K562 (cell line): ENCODE data around the gene NR1D1. TPM values are rescaled to one million over a fixed set of nuclear protein-coding genes. Genes with fewer than 3 reads are reported as not detected.
A peak's percentile ranks its signal among the peaks of the same experiment; 100 is the strongest.

Experiments used
- ATAC-seq: fragments of 200-7000 bp; cut with Tn5 transposase; 3 replicates; pipeline ENCODE4 v1.9.1; 2020; ENCODE audit warnings: moderate library complexity
- BruUV-seq: library from RNA; stranded (reverse); fragments of 400-500 nt; replicated peaks from 2 replicates; lab custom pipeline; 2021; lab: Mats Ljungman, UMichigan
- CTCF ChIA-PET: fragments of 300-600 bp; formaldehyde crosslinking; extraction: SDS; loops from one replicate; lab custom pipeline; 2021; ENCODE audit warnings: low intra/inter-chr PET ratio; lab: Yijun Ruan, JAX
- POLR2A ChIA-PET: fragments of 300-600, 350-650 bp; sonication (Branson Sonifier 250); formaldehyde crosslinking; extraction: SDS; loops from one replicate; lab custom pipeline; 2021; ENCODE audit warnings: antibody characterized with exemption, inconsistent platforms; lab: Yijun Ruan, JAX
- DNase-seq, 4 experiments: peaks; one replicate each; pipeline versions ENCODE4 v3.0.0 to v3.0.0-alpha.2; 2011 to 2018; ENCODE audit warnings: low spot score in 3 of 4, mixed read lengths in 3 of 4; ENCODE audit errors: extremely low read depth in 1 of 4
- FAIRE-seq: peaks from 2 replicates; lab custom pipeline; 2011; peaks lifted over from hg19 to GRCh38; lab: Jason Lieb, UNC
- H2AFZ ChIP-seq: 2 replicates; pipeline ENCODE4 v1.6.0; 2011; ENCODE audit warnings: low read depth, low read length, control low read depth, inconsistent platforms
- H3K27ac ChIP-seq: fragments of 200-600 bp; 3 replicates; pipeline ENCODE4 v1.8.0; 2011; ENCODE audit warnings: low read depth, mild to moderate bottlenecking, control low read depth, inconsistent platforms, low read length, moderate library complexity, mixed read lengths; ENCODE audit errors: extremely low read depth
- H3K27me3 ChIP-seq, 2 experiments: fragments of 300-600 bp in 1 of 2; 2 replicates in 1 of 2; 3 replicates in 1 of 2; pipeline versions ENCODE4 v1.6.0 to v1.8.0; 2011; ENCODE audit warnings: inconsistent platforms in 2 of 2, low read length in 2 of 2, mild to moderate bottlenecking in 1 of 2, mixed read lengths in 1 of 2, moderate library complexity in 1 of 2; ENCODE audit not compliant: control insufficient read depth in 2 of 2, insufficient read depth in 2 of 2
- H3K36me3 ChIP-seq: fragments of 300-600 bp; 3 replicates; pipeline ENCODE4 v1.8.0; 2011; ENCODE audit warnings: mild to moderate bottlenecking, low read length, inconsistent platforms; ENCODE audit not compliant: control insufficient read depth, insufficient read depth
- H3K4me1 ChIP-seq, 2 experiments: fragments of 200-600 bp in 1 of 2; replicated peaks in 1 of 2; 2 replicates in 1 of 2; 3 replicates in 1 of 2; pipeline versions ENCODE4 v1.5.1 to v1.8.0; 2011; ENCODE audit warnings: inconsistent platforms in 2 of 2, low read length in 2 of 2, mild to moderate bottlenecking in 1 of 2, mixed read lengths in 1 of 2, moderate library complexity in 1 of 2; ENCODE audit not compliant: control insufficient read depth in 2 of 2, insufficient read depth in 2 of 2
- H3K4me2 ChIP-seq: 2 replicates; pipeline ENCODE4 v1.6.1; 2011; ENCODE audit warnings: low read length, control low read depth, inconsistent platforms, mixed read lengths; ENCODE audit not compliant: insufficient read depth
- H3K4me3 ChIP-seq: fragments of 200-600 bp; sonication (generic), shearing (Covaris generic); 2 replicates; pipeline ENCODE4 v1.5.1; 2016; ENCODE audit warnings: control low read depth, inconsistent platforms
- H3K79me2 ChIP-seq: fragments of 200-600 bp; 3 replicates; pipeline ENCODE4 v1.8.0; 2011; ENCODE audit warnings: low read length, inconsistent platforms; ENCODE audit not compliant: control insufficient read depth, insufficient read depth
- H3K9ac ChIP-seq, 2 experiments: 2 replicates each; pipeline versions ENCODE4 v1.6.0 to v1.6.1; 2011; ENCODE audit warnings: low read depth in 2 of 2, low read length in 2 of 2, control low read depth in 1 of 2, inconsistent platforms in 1 of 2, mild to moderate bottlenecking in 1 of 2, mixed read lengths in 1 of 2; ENCODE audit not compliant: insufficient read depth in 1 of 2
- H3K9me1 ChIP-seq: one replicate; pipeline ENCODE4 v1.6.0; 2011; ENCODE audit warnings: inconsistent platforms, mild to moderate bottlenecking, low read length, moderate library complexity; ENCODE audit not compliant: control insufficient read depth, insufficient read depth
- H3K9me3 ChIP-seq: replicated peaks from 2 replicates; pipeline ENCODE4 v1.5.1; 2011; ENCODE audit warnings: low read depth, low read length, inconsistent platforms; ENCODE audit not compliant: control insufficient read depth, insufficient read depth
- H4K20me1 ChIP-seq: replicated peaks from 2 replicates; pipeline ENCODE4 v1.6.1; 2011; ENCODE audit warnings: low read length, inconsistent platforms, mixed read lengths; ENCODE audit not compliant: control insufficient read depth, insufficient read depth
- CBFA2T3 ChIP-seq: fragments of 450-650 bp; IDR thresholded peaks from 2 replicates; pipeline ENCODE4 v1.6.1; 2017
- CXXC5 ChIP-seq: fragments of 250-450 bp; sonication (Bioruptor Pico); IDR thresholded peaks from 2 replicates; pipeline ENCODE4 v1.8.0; 2022; ENCODE audit warnings: inconsistent platforms, mild to moderate bottlenecking, moderate library complexity
- EP300 ChIP-seq: IDR thresholded peaks from 2 replicates; pipeline ENCODE4 v1.6.1; 2012; ENCODE audit warnings: low read length, improper control_type of control experiment
- GATAD2B ChIP-seq: fragments of 450-650 bp; IDR thresholded peaks from 2 replicates; pipeline ENCODE4 v1.6.1; 2017; ENCODE audit warnings: mild to moderate bottlenecking, borderline replicate concordance
- IRF1 ChIP-seq: sonication (generic); formaldehyde crosslinking; IDR thresholded peaks from 2 replicates; pipeline ENCODE4 v1.8.0; 2022; ENCODE audit warnings: missing genetic modification reagents, mild to moderate bottlenecking, borderline replicate concordance
- JUND ChIP-seq, 2 experiments: IDR thresholded peaks; 2 replicates in 1 of 2; 3 replicates in 1 of 2; pipeline ENCODE4 v1.6.1; 2011; ENCODE audit warnings: borderline replicate concordance in 2 of 2, low read depth in 2 of 2, low read length in 2 of 2, improper control_type of control experiment in 1 of 2, missing biosample characterization in 1 of 2, missing genetic modification characterization in 1 of 2, missing genetic modification reagents in 1 of 2
- MYC ChIP-seq, 2 experiments: fragments of 250-450 bp in 1 of 2; sonication (Bioruptor Pico) in 1 of 2; IDR thresholded peaks; 2 replicates each; pipeline versions ENCODE4 v1.5.1 to v1.6.1; 2012 to 2021; ENCODE audit warnings: low read depth in 2 of 2, borderline replicate concordance in 1 of 2, improper control_type of control experiment in 1 of 2, low read length in 1 of 2, mild to moderate bottlenecking in 1 of 2, moderate library complexity in 1 of 2
- NCOR1 ChIP-seq: fragments of 450-650 bp; IDR thresholded peaks from 2 replicates; pipeline ENCODE4 v1.6.1; 2016; ENCODE audit warnings: mild to moderate bottlenecking, moderate library complexity
- NFIC ChIP-seq: fragments of 450-650 bp; IDR thresholded peaks from 2 replicates; pipeline ENCODE4 v1.6.1; 2017; ENCODE audit warnings: mild to moderate bottlenecking, inconsistent platforms
- PHF20 ChIP-seq: fragments of 450-650 bp; IDR thresholded peaks from 2 replicates; pipeline ENCODE4 v1.6.1; 2018; ENCODE audit not compliant: partially characterized antibody
- ZNF592 ChIP-seq: fragments of 450-650 bp; IDR thresholded peaks from 2 replicates; pipeline ENCODE4 v1.6.1; 2017; ENCODE audit warnings: antibody characterized with exemption, mild to moderate bottlenecking
- ZNF740 ChIP-seq, 3 experiments: fragments of 200-800 bp in 1 of 3; sonication (Bioruptor generic) in 1 of 3; sonication (generic) in 1 of 3; formaldehyde crosslinking in 1 of 3; IDR thresholded peaks; 2 replicates each; pipeline versions ENCODE4 v1.6.1 to v1.8.0; 2016 to 2022; ENCODE audit warnings: mild to moderate bottlenecking in 2 of 3, missing compliant biosample characterization in 2 of 3, missing genetic modification characterization in 2 of 3, missing genetic modification reagents in 1 of 3
- WGBS: fragments of 100-300 bp; shearing (Covaris generic); methylation state at CpG from one replicate; pipeline ENCODE4 v1.1.6; 2016; ENCODE audit warnings: low coverage, mixed read lengths; ENCODE audit not compliant: insufficient coverage; ENCODE audit errors: missing lambda C conversion rate; 5-methylcytosine and 5-hydroxymethylcytosine counted together
- in situ Hi-C: fragments of 300-500 bp; cut with MboI; formaldehyde crosslinking; loops from 4 replicates; pipeline ENCODE4 v1.15.0; 2018; ENCODE audit warnings: inconsistent platforms, mixed read lengths
- intact Hi-C: fragments of 100-400 bp; cut with micrococcal nuclease; formaldehyde crosslinking; loops from 2 replicates; pipeline ENCODE4 v1.14.2; 2022
- polyA plus RNA-seq, 8 experiments: library from polyadenylated mRNA; depleted of rRNA in 4 of 8; stranded (reverse) in 5 of 8; unstranded in 3 of 8; fragments of >200 nt; fragmentation: Nextera tagmentation in 2 of 8; fragmentation: Illumina TruSeq in 1 of 8; extraction: Ambion mirVana in 2 of 8; extraction: Trizol in 1 of 8; gene quantifications; 2 replicates each; pipeline versions ENCODE4 v1.2.1 to v1.2.3, GENCODE V29; 2011 to 2014; ENCODE audit warnings: inconsistent platforms in 1 of 8, missing spikeins in 1 of 8
- total RNA-seq, 7 experiments: library from RNA; depleted of rRNA in 6 of 7; stranded (reverse); fragments of >200 nt in 6 of 7; fragmentation: Illumina TruSeq in 2 of 7; extraction: Trizol in 2 of 7; gene quantifications; 2 replicates each; pipeline versions ENCODE4 v1.2.1 to v1.2.3, GENCODE V29; 2011 to 2021; ENCODE audit warnings: low replicate concordance in 1 of 7
- TF ChIP-seq, protein P1 (sequence below): fragments of 450-650 bp; conservative IDR thresholded peaks from 2 replicates; pipeline ENCODE4 v1.6.1; 2016; ENCODE audit warnings: missing genetic modification characterization, low read depth, mild to moderate bottlenecking, missing compliant biosample characterization, moderate library complexity

Gene NR1D1
- total and polyA plus RNA-seq, 9 of the 15 experiments (the other 6 are each of a cell fraction or from before 2014, with no cell fraction given), result 0.25 to 7.7 (median 0.65) TPM

DNA sequence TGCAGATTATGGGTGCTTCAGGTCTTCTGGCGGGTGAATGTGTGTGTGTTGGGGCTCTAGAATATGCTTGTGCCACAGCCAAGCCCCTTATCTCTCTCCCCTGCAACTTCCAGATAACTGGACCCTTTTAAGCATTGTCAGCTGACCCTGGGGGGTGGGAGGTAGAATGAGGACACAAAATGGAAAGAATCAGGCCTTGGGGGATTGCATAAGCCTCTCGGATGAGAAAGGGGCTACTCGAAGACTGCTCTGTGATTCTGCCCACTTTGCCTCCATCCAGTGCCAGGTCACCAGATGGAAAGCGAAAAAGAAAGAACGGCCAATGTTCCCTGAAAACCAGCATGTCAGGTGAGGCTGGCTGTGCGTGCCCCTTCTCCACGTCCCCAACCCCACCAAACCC is 23.8 kb downstream of the NR1D1 start:
- Histone ChIP-seq H2AFZ (no peak overlapping the region), H3K4me2 (peak overlapping the region; percentile 71), H3K27ac (peak overlapping the region; percentile 73; the same call in 2 of the 3 replicates), H3K4me1 (peaks cover 49 to 50% of the 10 kb centered on the region in 2 experiments), H3K79me2 (peaks cover 30% of the 10 kb centered on the region), H3K4me3 (no peak overlapping the region), H3K9me3 (no peaks in the 10 kb centered on the region), H4K20me1 (no peaks in the 10 kb centered on the region), H3K36me3 (peaks cover 41% of the 10 kb centered on the region; the same call in 2 of the 3 replicates), H3K27me3 (no peaks in the 10 kb centered on the region), H3K9ac (peak overlapping the region; percentile 37 to 87), H3K9me1 (no peaks in the 10 kb centered on the region)
- ATAC-seq, result peak; percentile 10; the same call in 2 of the 3 replicates
- peak; percentile 75 for FAIRE-seq
- TSS peak; percentile 21 for BruUV-seq
- POLR2A ChIA-PET, result interaction anchor here (1.1 to 3.2 kb wide), 5 partner anchors 11 to 37 kb away, joined by 3 to 29 read pairs (median 8); partner anchors contain the start of gene NR1D1
- intact Hi-C loops, result no loop called here
- CTCF ChIA-PET, result interaction anchor here (0.6 to 1.1 kb wide), 3 partner anchors 9 to 50 kb away, joined by 3 read pairs; no protein-coding TSS in a partner anchor
- peak in 2 of 4 experiments; percentile 47 to 73 for DNase-seq
- 56% methylated on average over 7 of the region's 7 CpGs for WGBS
- in situ Hi-C loops, result no loop called here
- no peak for TF ChIP-seq ZNF740 (CRISPR knock-in tag; IDR thresholded peaks at IDR 0.05)
- TF ChIP-seq ZNF740 (tag; IDR thresholded peaks at IDR 0.05), result peak in 1 of 2 experiments; percentile 55; a peak in 1 of 4 replicates
- peak; percentile 26; the same call in 1 of the 2 replicates for TF ChIP-seq JUND (IDR thresholded peaks at IDR 0.05; ENCODE audit: borderline replicate concordance, low read depth, low read length)
- peak; percentile 44; the same call in 1 of the 3 replicates for TF ChIP-seq JUND (tag; IDR thresholded peaks at IDR 0.05; ENCODE audit: borderline replicate concordance, low read depth, low read length)
- peak; percentile 35; the same call in 1 of the 2 replicates for TF ChIP-seq CXXC5 (CRISPR knock-in tag)
- no peak for TF ChIP-seq PHF20
- TF ChIP-seq ZNF592, result peak; percentile 57
- no peak for TF ChIP-seq IRF1
- TF ChIP-seq NFIC, result peak; percentile 39; the same call in 1 of the 2 replicates
- TF ChIP-seq, protein P1, sequence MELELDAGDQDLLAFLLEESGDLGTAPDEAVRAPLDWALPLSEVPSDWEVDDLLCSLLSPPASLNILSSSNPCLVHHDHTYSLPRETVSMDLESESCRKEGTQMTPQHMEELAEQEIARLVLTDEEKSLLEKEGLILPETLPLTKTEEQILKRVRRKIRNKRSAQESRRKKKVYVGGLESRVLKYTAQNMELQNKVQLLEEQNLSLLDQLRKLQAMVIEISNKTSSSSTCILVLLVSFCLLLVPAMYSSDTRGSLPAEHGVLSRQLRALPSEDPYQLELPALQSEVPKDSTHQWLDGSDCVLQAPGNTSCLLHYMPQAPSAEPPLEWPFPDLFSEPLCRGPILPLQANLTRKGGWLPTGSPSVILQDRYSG (tag), result 0 out of 2 replicates have a peak, but pooled peaks have one; percentile 43
- peak; percentile 76 for TF ChIP-seq EP300
- peak; percentile 68 for TF ChIP-seq NCOR1
- no peak for TF ChIP-seq GATAD2B
- peak; percentile 79 for TF ChIP-seq CBFA2T3
- peak; percentile 36; the same call in 1 of the 2 replicates for TF ChIP-seq MYC (IDR thresholded peaks at IDR 0.05; ENCODE audit: low read depth, low read length)
- no peak for TF ChIP-seq MYC (CRISPR knock-in tag; IDR thresholded peaks at IDR 0.05; ENCODE audit: borderline replicate concordance, low read depth)
